ENCODE results near the gene MAVS. TPM values are rescaled to one million over a fixed set of nuclear protein-coding genes. Genes with fewer than 3 reads are reported as not detected.
A peak's percentile ranks its signal among the peaks of the same experiment; 100 is the strongest.

Gene MAVS
- total RNA-seq (21.9 and 24.7 TPM in 2 replicates), polyA plus RNA-seq (12.6 and 15.6 TPM in 2 replicates)

DNA sequence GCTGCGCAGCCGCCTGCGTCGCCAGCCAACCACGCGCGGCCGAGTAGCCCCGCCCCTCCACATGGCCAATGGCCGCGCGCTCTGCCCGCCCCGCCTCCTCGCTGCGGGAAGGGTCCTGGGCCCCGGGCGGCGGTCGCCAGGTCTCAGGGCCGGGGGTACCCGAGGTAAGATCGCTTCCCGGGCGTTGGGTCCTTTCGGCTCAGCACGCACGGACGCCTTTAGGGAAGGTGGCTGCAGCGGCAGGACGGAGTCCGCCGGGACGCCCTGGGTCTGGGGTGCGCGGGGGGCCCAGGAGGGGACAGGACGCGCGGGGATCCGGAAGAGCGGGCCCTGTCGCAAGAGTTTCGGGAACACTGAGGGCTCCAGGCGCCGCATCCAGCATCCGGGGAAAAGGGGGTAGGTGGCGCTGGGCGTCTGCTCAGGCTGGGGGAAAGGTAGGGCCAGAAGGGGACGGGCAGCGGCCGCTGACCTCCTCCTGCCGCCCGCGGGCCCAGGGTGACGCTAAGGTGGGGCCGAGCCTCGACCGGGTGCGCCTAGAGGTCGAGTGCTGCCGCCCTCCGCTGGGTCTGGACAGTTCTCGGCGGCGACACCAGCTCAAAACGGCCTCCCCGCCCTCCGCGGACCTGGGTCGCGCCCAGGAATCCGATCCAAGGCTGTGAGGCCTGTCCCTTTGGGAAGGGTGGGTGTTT lies at the start of gene MAVS:
TSS of gene MAVS (plus strand) at position 95 of the 689 bp plus-strand sequence. CDS start 7,791 bp downstream, outside the sequence.
- peak within 1 kb of the TSS; percentile 100 for H2AFZ ChIP-seq
- TF ChIP-seq EZH2phosphoT487 (IDR thresholded peaks at IDR 0.05; ENCODE audit: low read depth, severe bottlenecking, unreplicated experiment) (no peak), EZH2 (IDR thresholded peaks at IDR 0.05; ENCODE audit: borderline replicate concordance) (no peak)
- TF ChIP-seq, protein P1, sequence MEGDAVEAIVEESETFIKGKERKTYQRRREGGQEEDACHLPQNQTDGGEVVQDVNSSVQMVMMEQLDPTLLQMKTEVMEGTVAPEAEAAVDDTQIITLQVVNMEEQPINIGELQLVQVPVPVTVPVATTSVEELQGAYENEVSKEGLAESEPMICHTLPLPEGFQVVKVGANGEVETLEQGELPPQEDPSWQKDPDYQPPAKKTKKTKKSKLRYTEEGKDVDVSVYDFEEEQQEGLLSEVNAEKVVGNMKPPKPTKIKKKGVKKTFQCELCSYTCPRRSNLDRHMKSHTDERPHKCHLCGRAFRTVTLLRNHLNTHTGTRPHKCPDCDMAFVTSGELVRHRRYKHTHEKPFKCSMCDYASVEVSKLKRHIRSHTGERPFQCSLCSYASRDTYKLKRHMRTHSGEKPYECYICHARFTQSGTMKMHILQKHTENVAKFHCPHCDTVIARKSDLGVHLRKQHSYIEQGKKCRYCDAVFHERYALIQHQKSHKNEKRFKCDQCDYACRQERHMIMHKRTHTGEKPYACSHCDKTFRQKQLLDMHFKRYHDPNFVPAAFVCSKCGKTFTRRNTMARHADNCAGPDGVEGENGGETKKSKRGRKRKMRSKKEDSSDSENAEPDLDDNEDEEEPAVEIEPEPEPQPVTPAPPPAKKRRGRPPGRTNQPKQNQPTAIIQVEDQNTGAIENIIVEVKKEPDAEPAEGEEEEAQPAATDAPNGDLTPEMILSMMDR (IDR thresholded peaks at IDR 0.05; ENCODE audit: poor library complexity) = no peak
- no peaks in the 10 kb centered on the region for H3K9me2 ChIP-seq (replicated peaks; ENCODE audit: insufficient read depth)
- peak; percentile 94 for DNase-seq (ENCODE audit: low spot score)
- H3K79me2 ChIP-seq = peaks cover 47% of the 10 kb centered on the region
- no peaks in the 10 kb centered on the region for H3K36me3 ChIP-seq (replicated peaks; ENCODE audit: insufficient read depth, low read depth)
- no peaks in the 10 kb centered on the region for H4K20me1 ChIP-seq (ENCODE audit: insufficient read depth, poor library complexity, severe bottlenecking)
- no peaks in the 10 kb centered on the region for H3K4me1 ChIP-seq (ENCODE audit: insufficient read depth)
- H3K9me3 ChIP-seq (ENCODE audit: low read depth) = no peaks in the 10 kb centered on the region
- peak within 1 kb of the TSS; percentile 97 for H3K27ac ChIP-seq
- no peaks in the 10 kb centered on the region for H3K27me3 ChIP-seq
- H3K4me3 ChIP-seq = peak within 1 kb of the TSS; percentile 93
- under 1% methylated on average over 65 of the region's 72 CpGs for WGBS (ENCODE audit: low lambda C conversion rate, missing lambda C conversion rate)
- peak within 1 kb of the TSS; percentile 99 for H3K4me2 ChIP-seq

DNA sequence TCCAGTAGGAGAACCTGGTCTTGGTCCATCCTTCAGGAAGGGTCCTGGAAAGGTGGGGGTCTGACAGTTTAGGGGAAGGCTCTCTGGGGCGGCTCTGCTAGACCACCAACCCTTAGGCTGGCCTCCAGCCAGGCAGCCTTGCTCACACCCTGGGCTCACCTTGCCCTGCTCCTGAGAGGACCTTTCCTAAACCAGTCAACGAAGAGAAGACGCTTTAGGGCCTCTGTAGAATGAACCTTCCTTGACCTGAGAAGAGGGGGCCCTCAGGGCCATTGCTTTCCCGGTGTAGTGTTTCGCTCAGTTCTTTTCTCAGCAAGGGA lies 49.4 kb upstream of the MAVS start:
- Histone ChIP-seq H3K4me3 (no peak overlapping the region), H3K4me1 (ENCODE audit: insufficient read depth) (peaks cover 33% of the 10 kb centered on the region), H3K9me2 (replicated peaks; ENCODE audit: insufficient read depth) (no peaks in the 10 kb centered on the region), H3K4me2 (peak overlapping the region; percentile 90), H3K9me3 (ENCODE audit: low read depth) (no peaks in the 10 kb centered on the region), H4K20me1 (ENCODE audit: insufficient read depth, poor library complexity, severe bottlenecking) (no peaks in the 10 kb centered on the region), H3K27ac (peak overlapping the region; percentile 79), H3K79me2 (peaks cover 22% of the 10 kb centered on the region), H2AFZ (no peak overlapping the region), H3K36me3 (replicated peaks; ENCODE audit: insufficient read depth, low read depth) (no peaks in the 10 kb centered on the region), H3K27me3 (no peaks in the 10 kb centered on the region)
- 60% methylated on average over 5 of the region's 5 CpGs for WGBS (ENCODE audit: low lambda C conversion rate, missing lambda C conversion rate)
- TF ChIP-seq, protein P1 (IDR thresholded peaks at IDR 0.05; ENCODE audit: poor library complexity) = no peak
- no peak for TF ChIP-seq EZH2phosphoT487 (IDR thresholded peaks at IDR 0.05; ENCODE audit: low read depth, severe bottlenecking, unreplicated experiment)
- no peak for DNase-seq (ENCODE audit: low spot score)

DNA sequence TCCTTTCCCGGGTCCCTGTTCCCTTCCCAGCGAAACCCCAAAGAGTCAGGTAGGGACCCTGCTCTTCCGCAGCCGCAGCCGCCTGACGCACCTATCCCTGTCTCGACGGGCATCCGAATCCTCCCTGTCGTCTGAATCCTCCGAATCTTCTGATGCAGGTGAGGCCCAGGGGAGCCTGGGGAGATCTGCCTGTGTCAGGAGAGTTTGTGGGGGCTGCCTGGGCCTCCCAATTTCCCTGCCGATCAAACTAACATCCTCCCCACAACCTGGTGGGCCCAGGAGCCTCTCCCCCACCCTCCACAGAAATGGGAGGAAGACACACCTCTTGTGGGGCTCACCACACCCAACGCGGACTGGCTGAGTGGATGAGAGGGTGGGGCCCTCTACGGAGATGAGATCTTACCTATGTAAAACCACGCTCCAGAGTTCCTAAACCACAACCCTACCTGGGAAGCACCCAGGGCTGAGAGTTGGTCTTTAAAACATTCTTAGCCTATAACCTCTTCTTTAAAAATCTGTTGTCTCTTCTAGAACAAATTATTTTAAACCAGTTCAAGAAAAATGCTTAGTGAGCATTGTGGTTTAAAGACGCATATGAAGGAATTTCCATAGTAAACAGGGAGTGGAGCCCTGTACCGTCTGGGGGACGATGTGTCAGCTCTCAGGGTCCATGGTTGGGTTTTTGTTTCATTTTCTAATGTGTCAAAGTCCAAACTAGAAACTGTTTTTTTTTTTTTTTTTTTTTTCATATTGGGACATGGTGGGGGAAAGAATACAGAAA lies 48.9 kb upstream of the MAVS start:
- no peak for TF ChIP-seq EZH2phosphoT487 (IDR thresholded peaks at IDR 0.05; ENCODE audit: low read depth, severe bottlenecking, unreplicated experiment)
- no peak for TF ChIP-seq EZH2 (IDR thresholded peaks at IDR 0.05; ENCODE audit: borderline replicate concordance)
- TF ChIP-seq, protein P1 (IDR thresholded peaks at IDR 0.05; ENCODE audit: poor library complexity) = no peak
- Histone ChIP-seq H3K9me3 (ENCODE audit: low read depth) (no peaks in the 10 kb centered on the region), H3K9me2 (replicated peaks; ENCODE audit: insufficient read depth) (no peaks in the 10 kb centered on the region), H3K79me2 (peaks cover 22% of the 10 kb centered on the region), H3K27ac (peak overlapping the region; percentile 79), H3K27me3 (no peaks in the 10 kb centered on the region), H4K20me1 (ENCODE audit: insufficient read depth, poor library complexity, severe bottlenecking) (no peaks in the 10 kb centered on the region), H3K4me2 (peak overlapping the region; percentile 90), H3K4me3 (no peak overlapping the region), H3K4me1 (ENCODE audit: insufficient read depth) (peaks cover 33% of the 10 kb centered on the region), H3K36me3 (replicated peaks; ENCODE audit: insufficient read depth, low read depth) (no peaks in the 10 kb centered on the region), H2AFZ (no peak overlapping the region)
- 70% methylated on average over 19 of the region's 19 CpGs for WGBS (ENCODE audit: low lambda C conversion rate, missing lambda C conversion rate)
- no peak for DNase-seq (ENCODE audit: low spot score)

Measured in hepatocyte (in vitro differentiated cells).